HEK293 (cell line): ENCODE measurements around the gene WARS2.
A peak's percentile ranks its signal among the peaks of the same experiment; 100 is the strongest.

Experiments
- CTCF ChIA-PET: fragments of 350-600 bp; formaldehyde crosslinking; extraction: SDS; loops from one replicate; lab custom pipeline; 2021; ENCODE audit warnings: antibody characterized with exemption; lab: Yijun Ruan, JAX
- POLR2A ChIA-PET: fragments of 300-600 bp; formaldehyde crosslinking; extraction: SDS; loops from one replicate; lab custom pipeline; 2020; ENCODE audit warnings: antibody characterized with exemption, inconsistent platforms; lab: Yijun Ruan, JAX
- H3K27ac ChIP-seq: fragments of 200-500 bp; sonication (Bioruptor generic); 2 replicates; pipeline ENCODE4 v1.5.1; 2014; ENCODE audit warnings: low read depth, low read length, control low read depth, inconsistent platforms; ENCODE audit errors: extremely low read depth
- H3K36me3 ChIP-seq, 2 experiments: fragments of 200-500 bp in 1 of 2; sonication (Bioruptor generic) in 1 of 2; 1 replicate in 1 of 2; 2 replicates in 1 of 2; pipeline ENCODE4 v1.5.1; 2014 to 2017; ENCODE audit warnings: inconsistent platforms in 2 of 2, low read length in 2 of 2; ENCODE audit not compliant: control insufficient read depth in 2 of 2, insufficient read depth in 1 of 2
- H3K4me1 ChIP-seq: fragments of 200-500 bp; sonication (Bioruptor generic); 2 replicates; pipeline ENCODE4 v1.5.1; 2014; ENCODE audit warnings: mild to moderate bottlenecking, low read length, inconsistent platforms; ENCODE audit not compliant: control insufficient read depth, insufficient read depth
- H3K4me3 ChIP-seq: 2 replicates; pipeline ENCODE4 v1.5.1; 2011; ENCODE audit warnings: low read depth, mild to moderate bottlenecking, control low read depth, low read length, moderate library complexity
- H3K9me3 ChIP-seq: fragments of 200-500 bp; sonication (Bioruptor generic); 2 replicates; pipeline ENCODE4 v1.5.1; 2014; ENCODE audit warnings: low read depth, low read length, inconsistent platforms; ENCODE audit not compliant: control insufficient read depth, insufficient read depth
- RBAK ChIP-seq: fragments of 450-650 bp; formaldehyde crosslinking; IDR thresholded peaks from 2 replicates; pipeline ENCODE4 v1.5.1; 2016; ENCODE audit warnings: missing biosample characterization, missing genetic modification characterization
- ZBTB48 ChIP-seq: fragments of 450-650 bp; formaldehyde crosslinking; IDR thresholded peaks from 2 replicates; pipeline ENCODE4 v1.5.1; 2016; ENCODE audit warnings: missing biosample characterization, missing genetic modification characterization
- ZNF121 ChIP-seq: fragments of 450-650 bp; formaldehyde crosslinking; IDR thresholded peaks from 2 replicates; pipeline ENCODE4 v1.5.1; 2016; ENCODE audit warnings: missing biosample characterization, missing genetic modification characterization
- ZNF174 ChIP-seq: fragments of 450-650 bp; formaldehyde crosslinking; IDR thresholded peaks from 2 replicates; pipeline ENCODE4 v1.5.0; 2017; ENCODE audit warnings: missing biosample characterization, mild to moderate bottlenecking, missing genetic modification characterization
- ZNF214 ChIP-seq: fragments of 450-650 bp; formaldehyde crosslinking; IDR thresholded peaks from 2 replicates; pipeline ENCODE4 v1.5.1; 2017; ENCODE audit warnings: missing biosample characterization, mild to moderate bottlenecking, missing genetic modification characterization, borderline replicate concordance
- ZNF223 ChIP-seq: fragments of 450-650 bp; formaldehyde crosslinking; IDR thresholded peaks from 2 replicates; pipeline ENCODE4 v1.5.1; 2016; ENCODE audit warnings: missing biosample characterization, missing genetic modification characterization
- ZNF248 ChIP-seq: fragments of 450-650 bp; formaldehyde crosslinking; IDR thresholded peaks from 2 replicates; pipeline ENCODE4 v1.5.1; 2017; ENCODE audit warnings: missing biosample characterization, missing genetic modification characterization
- ZNF521 ChIP-seq: fragments of 450-650 bp; formaldehyde crosslinking; IDR thresholded peaks from 2 replicates; pipeline ENCODE4 v1.5.1; 2017; ENCODE audit warnings: missing biosample characterization, mild to moderate bottlenecking, missing genetic modification characterization
- ZNF660 ChIP-seq: fragments of 450-650 bp; IDR thresholded peaks from 2 replicates; pipeline ENCODE4 v1.5.1; 2018; ENCODE audit warnings: missing biosample characterization, mild to moderate bottlenecking, missing genetic modification characterization
- ZNF670 ChIP-seq: fragments of 450-650 bp; formaldehyde crosslinking; IDR thresholded peaks from 2 replicates; pipeline ENCODE4 v1.5.1; 2016; ENCODE audit warnings: missing biosample characterization, missing genetic modification characterization, low read depth
- ZNF791 ChIP-seq: fragments of 450-650 bp; formaldehyde crosslinking; IDR thresholded peaks from 2 replicates; pipeline ENCODE4 v1.5.1; 2016; ENCODE audit warnings: missing biosample characterization, missing genetic modification characterization
- ZNF792 ChIP-seq: fragments of 450-650 bp; formaldehyde crosslinking; IDR thresholded peaks from 2 replicates; pipeline ENCODE4 v1.5.1; 2016; ENCODE audit warnings: missing biosample characterization, missing genetic modification characterization
- TF ChIP-seq, protein P1 (sequence below): fragments of 450-650 bp; formaldehyde crosslinking; IDR thresholded peaks from 2 replicates; pipeline ENCODE4; 2016; ENCODE audit warnings: missing biosample characterization, missing genetic modification characterization
- TF ChIP-seq, protein P2 (sequence below): fragments of 450-650 bp; formaldehyde crosslinking; IDR thresholded peaks from 2 replicates; pipeline ENCODE4 v1.5.1; 2016; ENCODE audit warnings: missing biosample characterization, missing genetic modification characterization, low read depth
- TF ChIP-seq, protein P3 (sequence below): fragments of 450-650 bp; formaldehyde crosslinking; IDR thresholded peaks from 2 replicates; pipeline ENCODE4 v1.5.1; 2016; ENCODE audit warnings: missing biosample characterization, missing genetic modification characterization
- TF ChIP-seq, protein P4 (sequence below): fragments of 450-650 bp; formaldehyde crosslinking; IDR thresholded peaks from 2 replicates; pipeline ENCODE4 v1.5.0; 2017; ENCODE audit warnings: missing biosample characterization, missing genetic modification characterization, borderline replicate concordance

The WARS2 gene

DNA sequence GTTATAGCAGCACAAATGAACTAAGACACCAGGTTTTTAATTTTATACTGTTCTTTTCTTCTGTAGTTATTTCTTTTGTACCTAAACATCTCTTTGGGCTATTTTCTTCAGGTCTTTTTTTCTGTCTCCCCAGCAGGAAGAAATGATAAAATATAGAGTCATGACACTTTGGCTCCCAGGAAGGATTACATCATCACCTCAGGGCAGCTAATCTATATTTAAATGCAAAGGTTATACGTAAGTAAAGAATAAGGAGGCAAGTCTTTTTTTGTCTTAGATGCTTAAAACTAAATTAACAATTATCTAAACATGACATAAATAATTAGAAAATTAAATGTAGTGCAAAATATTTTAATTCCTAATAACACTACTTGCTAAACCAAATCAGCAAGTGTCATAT is 57.0 kb downstream of the WARS2 start:
- TF ChIP-seq, protein P1, sequence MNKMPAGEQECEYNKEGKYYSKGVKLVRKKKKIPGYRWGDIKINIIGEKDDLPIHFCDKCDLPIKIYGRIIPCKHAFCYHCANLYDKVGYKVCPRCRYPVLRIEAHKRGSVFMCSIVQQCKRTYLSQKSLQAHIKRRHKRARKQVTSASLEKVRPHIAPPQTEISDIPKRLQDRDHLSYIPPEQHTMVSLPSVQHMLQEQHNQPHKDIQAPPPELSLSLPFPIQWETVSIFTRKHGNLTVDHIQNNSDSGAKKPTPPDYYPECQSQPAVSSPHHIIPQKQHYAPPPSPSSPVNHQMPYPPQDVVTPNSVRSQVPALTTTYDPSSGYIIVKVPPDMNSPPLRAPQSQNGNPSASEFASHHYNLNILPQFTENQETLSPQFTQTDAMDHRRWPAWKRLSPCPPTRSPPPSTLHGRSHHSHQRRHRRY (tag by site-specific recombination): no peak
- no peak for TF ChIP-seq ZBTB48
- TF ChIP-seq ZNF223 (tag by site-specific recombination): no peak
- no peak for TF ChIP-seq ZNF121 (tag by site-specific recombination)
- TF ChIP-seq ZNF792 (tag by site-specific recombination): no peak
- TF ChIP-seq, protein P2, sequence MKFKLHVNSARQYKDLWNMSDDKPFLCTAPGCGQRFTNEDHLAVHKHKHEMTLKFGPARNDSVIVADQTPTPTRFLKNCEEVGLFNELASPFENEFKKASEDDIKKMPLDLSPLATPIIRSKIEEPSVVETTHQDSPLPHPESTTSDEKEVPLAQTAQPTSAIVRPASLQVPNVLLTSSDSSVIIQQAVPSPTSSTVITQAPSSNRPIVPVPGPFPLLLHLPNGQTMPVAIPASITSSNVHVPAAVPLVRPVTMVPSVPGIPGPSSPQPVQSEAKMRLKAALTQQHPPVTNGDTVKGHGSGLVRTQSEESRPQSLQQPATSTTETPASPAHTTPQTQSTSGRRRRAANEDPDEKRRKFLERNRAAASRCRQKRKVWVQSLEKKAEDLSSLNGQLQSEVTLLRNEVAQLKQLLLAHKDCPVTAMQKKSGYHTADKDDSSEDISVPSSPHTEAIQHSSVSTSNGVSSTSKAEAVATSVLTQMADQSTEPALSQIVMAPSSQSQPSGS (tag by site-specific recombination): peak; percentile 41; the same call in 1 of the 2 replicates
- Histone ChIP-seq H3K36me3 (no peaks in the 10 kb centered on the region), H3K4me3 (no peak overlapping the region), H3K9me3 (no peaks in the 10 kb centered on the region), H3K27ac (no peak overlapping the region), H3K4me1 (no peaks in the 10 kb centered on the region)
- ChIA-PET CTCF (interaction anchor here (0.7 kb wide), 1 partner anchor 967 kb away, joined by 3 read pairs; no protein-coding TSS in a partner anchor), POLR2A (no interaction called here)

DNA sequence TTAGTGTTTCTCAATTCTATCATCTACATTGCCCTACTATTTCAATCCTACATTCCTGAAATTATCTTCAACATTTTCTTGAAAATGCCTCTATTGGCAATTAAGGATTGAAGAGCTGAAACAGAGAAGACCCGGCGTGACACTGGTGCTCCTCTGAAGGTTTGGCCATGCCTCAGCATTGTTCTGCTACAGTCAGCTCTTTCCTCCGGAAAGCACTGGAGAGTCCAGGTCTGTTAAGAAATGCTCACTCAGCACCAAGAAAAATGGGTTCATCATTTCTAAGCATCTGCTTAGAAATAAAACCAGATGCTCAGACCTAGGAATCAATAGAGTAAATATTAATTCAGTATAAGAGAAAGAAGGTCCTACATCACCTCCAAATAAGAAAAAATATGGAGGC is 58.8 kb downstream of the WARS2 start:
- no peak overlapping the region for H3K4me3 ChIP-seq
- TF ChIP-seq, protein P3, sequence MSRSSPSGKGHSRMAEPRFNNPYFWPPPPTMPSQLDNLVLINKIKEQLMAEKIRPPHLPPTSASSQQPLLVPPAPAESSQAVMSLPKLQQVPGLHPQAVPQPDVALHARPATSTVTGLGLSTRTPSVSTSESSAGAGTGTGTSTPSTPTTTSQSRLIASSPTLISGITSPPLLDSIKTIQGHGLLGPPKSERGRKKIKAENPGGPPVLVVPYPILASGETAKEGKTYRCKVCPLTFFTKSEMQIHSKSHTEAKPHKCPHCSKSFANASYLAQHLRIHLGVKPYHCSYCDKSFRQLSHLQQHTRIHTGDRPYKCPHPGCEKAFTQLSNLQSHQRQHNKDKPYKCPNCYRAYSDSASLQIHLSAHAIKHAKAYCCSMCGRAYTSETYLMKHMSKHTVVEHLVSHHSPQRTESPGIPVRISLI (tag by site-specific recombination): no peak
- TF ChIP-seq ZNF174 (tag by site-specific recombination) (no peak), ZNF791 (tag by site-specific recombination) (no peak), ZNF248 (no peak), ZNF670 (tag by site-specific recombination) (no peak), ZNF660 (tag by site-specific recombination) (no peak), RBAK (tag by site-specific recombination) (no peak), ZNF214 (tag by site-specific recombination) (no peak), ZNF521 (no peak)
- TF ChIP-seq, protein P2 (tag by site-specific recombination): no peak
- TF ChIP-seq, protein P4, sequence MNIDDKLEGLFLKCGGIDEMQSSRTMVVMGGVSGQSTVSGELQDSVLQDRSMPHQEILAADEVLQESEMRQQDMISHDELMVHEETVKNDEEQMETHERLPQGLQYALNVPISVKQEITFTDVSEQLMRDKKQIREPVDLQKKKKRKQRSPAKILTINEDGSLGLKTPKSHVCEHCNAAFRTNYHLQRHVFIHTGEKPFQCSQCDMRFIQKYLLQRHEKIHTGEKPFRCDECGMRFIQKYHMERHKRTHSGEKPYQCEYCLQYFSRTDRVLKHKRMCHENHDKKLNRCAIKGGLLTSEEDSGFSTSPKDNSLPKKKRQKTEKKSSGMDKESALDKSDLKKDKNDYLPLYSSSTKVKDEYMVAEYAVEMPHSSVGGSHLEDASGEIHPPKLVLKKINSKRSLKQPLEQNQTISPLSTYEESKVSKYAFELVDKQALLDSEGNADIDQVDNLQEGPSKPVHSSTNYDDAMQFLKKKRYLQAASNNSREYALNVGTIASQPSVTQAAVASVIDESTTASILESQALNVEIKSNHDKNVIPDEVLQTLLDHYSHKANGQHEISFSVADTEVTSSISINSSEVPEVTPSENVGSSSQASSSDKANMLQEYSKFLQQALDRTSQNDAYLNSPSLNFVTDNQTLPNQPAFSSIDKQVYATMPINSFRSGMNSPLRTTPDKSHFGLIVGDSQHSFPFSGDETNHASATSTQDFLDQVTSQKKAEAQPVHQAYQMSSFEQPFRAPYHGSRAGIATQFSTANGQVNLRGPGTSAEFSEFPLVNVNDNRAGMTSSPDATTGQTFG: no peak
- TF ChIP-seq, all 188 proteins: peak for 0
- ChIA-PET CTCF (interaction anchor here (0.5 kb wide), 1 partner anchor 77 kb away, joined by 3 read pairs; no protein-coding TSS in a partner anchor), POLR2A (no interaction called here)
- no peak overlapping the region for H3K27ac ChIP-seq
- no peaks in the 10 kb centered on the region for H3K4me1 ChIP-seq
- no peaks in the 10 kb centered on the region for H3K36me3 ChIP-seq
- H3K9me3 ChIP-seq: no peaks in the 10 kb centered on the region
